HCT116 (cell line): ENCODE data around the gene C6orf132. TPM values are rescaled to one million over a fixed set of nuclear protein-coding genes. Genes with fewer than 3 reads are reported as not detected.

ENCODE experiments used
- ATAC-seq: fragments of 200-7000 bp; cut with Tn5 transposase; 2 replicates; pipeline ENCODE4 v1.9.1; 2020; ENCODE audit warnings: mild to moderate bottlenecking, moderate library complexity
- BruUV-seq: library from RNA; stranded (reverse); fragments of 400-500 nt; replicated peaks from 2 replicates; lab custom pipeline; 2021; lab: Mats Ljungman, UMichigan
- CTCF ChIA-PET: fragments of 300-600 bp; sonication (Branson Sonifier 250); formaldehyde crosslinking; loops from one replicate; lab custom pipeline; 2021; ENCODE audit warnings: antibody characterized with exemption; lab: Charles Lee
- POLR2A ChIA-PET: fragments of 300-600, 350-600 bp; sonication (Branson Sonifier 250); formaldehyde crosslinking; loops from one replicate; lab custom pipeline; 2021; ENCODE audit warnings: antibody characterized with exemption; lab: Charles Lee
- RAD21 ChIA-PET, 2 experiments: fragments of 300-600 bp; sonication (Branson Sonifier 250); formaldehyde crosslinking; loops; one replicate each; lab custom pipeline; 2023; ENCODE audit warnings: low total read pairs in 2 of 2; ENCODE audit not compliant: uncharacterized antibody in 2 of 2, unreplicated experiment in 2 of 2, low non-redundant PET in 1 of 2; lab: Charles Lee
- DNase-seq: peaks from one replicate; pipeline ENCODE4 v3.0.0-alpha.2; 2010; ENCODE audit warnings: low read depth, low spot score
- H2AFZ ChIP-seq: fragments of 200-600 bp; shearing (Covaris generic), sonication (generic); 2 replicates; pipeline ENCODE4 v1.6.1; 2017; ENCODE audit warnings: low read depth, mixed run types, mixed read lengths, antibody characterized with exemption, low read length; ENCODE audit not compliant: poor library complexity, severe bottlenecking
- H3K27ac ChIP-seq: 2 replicates; pipeline ENCODE4 v1.5.1; 2012; ENCODE audit warnings: low read depth, low read length
- H3K27me3 ChIP-seq: fragments of 200-600 bp; sonication (generic); 2 replicates; pipeline ENCODE4 v1.6.1; 2016; ENCODE audit warnings: mixed run types, low read length, mixed read lengths; ENCODE audit not compliant: insufficient read depth
- H3K36me3 ChIP-seq, 2 experiments: fragments of 200-500 bp in 1 of 2; fragments of 200-600 bp in 1 of 2; sonication (Bioruptor generic) in 1 of 2; sonication (generic) in 1 of 2; 2 replicates each; pipeline versions ENCODE4 v1.5.1 to v1.6.1; 2014 to 2016; ENCODE audit warnings: low read length in 2 of 2, inconsistent platforms in 1 of 2, mixed read lengths in 1 of 2, mixed run types in 1 of 2; ENCODE audit not compliant: insufficient read depth in 2 of 2, control insufficient read depth in 1 of 2
- H3K4me1 ChIP-seq, 2 experiments: fragments of 200-600 bp in 1 of 2; sonication (generic) in 1 of 2; 2 replicates each; pipeline versions ENCODE4 v1.5.1 to v1.6.1; 2012 to 2017; ENCODE audit warnings: low read length in 2 of 2, inconsistent platforms in 1 of 2, mild to moderate bottlenecking in 1 of 2, mixed read lengths in 1 of 2, mixed run types in 1 of 2, moderate library complexity in 1 of 2; ENCODE audit not compliant: insufficient read depth in 2 of 2, control insufficient read depth in 1 of 2
- H3K4me2 ChIP-seq: fragments of 200-600 bp; sonication (generic); 2 replicates; pipeline ENCODE4 v1.6.1; 2017; ENCODE audit warnings: mixed run types, low read length, mixed read lengths
- H3K4me3 ChIP-seq, 2 experiments: fragments of 200-600 bp in 1 of 2; sonication (generic) in 1 of 2; replicated peaks in 1 of 2; 2 replicates each; pipeline ENCODE4 v1.5.1; 2011 to 2016; ENCODE audit warnings: low read length in 2 of 2, control low read depth in 1 of 2, low read depth in 1 of 2, mild to moderate bottlenecking in 1 of 2, mixed read lengths in 1 of 2, mixed run types in 1 of 2
- H3K79me2 ChIP-seq: fragments of 200-600 bp; sonication (generic); 2 replicates; pipeline ENCODE4 v1.6.1; 2017; ENCODE audit warnings: mild to moderate bottlenecking, mixed run types, low read length, moderate library complexity, mixed read lengths; ENCODE audit not compliant: insufficient read depth
- H3K9ac ChIP-seq: fragments of 200-600 bp; sonication (generic); 2 replicates; pipeline ENCODE4 v1.6.1; 2016; ENCODE audit warnings: low read length, mixed read lengths
- H3K9me2 ChIP-seq: fragments of 200-600 bp; sonication (generic), shearing (Covaris generic); 2 replicates; pipeline ENCODE4 v1.6.1; 2017; ENCODE audit warnings: mixed run types, mild to moderate bottlenecking, moderate library complexity; ENCODE audit not compliant: insufficient read depth
- H3K9me3 ChIP-seq, 2 experiments: fragments of 200-500 bp in 1 of 2; fragments of 200-600 bp in 1 of 2; sonication (Bioruptor generic) in 1 of 2; sonication (generic) in 1 of 2; 2 replicates each; pipeline ENCODE4 v1.6.1; 2014 to 2017; ENCODE audit warnings: low read length in 2 of 2, mixed read lengths in 2 of 2, inconsistent platforms in 1 of 2, low read depth in 1 of 2, mild to moderate bottlenecking in 1 of 2, mixed run types in 1 of 2, moderate library complexity in 1 of 2; ENCODE audit not compliant: control insufficient read depth in 1 of 2, insufficient read depth in 1 of 2
- H4K20me1 ChIP-seq: fragments of 200-600 bp; sonication (generic), shearing (Covaris generic); 2 replicates; pipeline ENCODE4 v1.6.1; 2017; ENCODE audit warnings: mixed run types, mild to moderate bottlenecking, moderate library complexity; ENCODE audit not compliant: insufficient read depth
- CTCF ChIP-seq, 3 experiments: fragments of 200-600 bp in 1 of 3; sonication (generic) in 1 of 3; IDR thresholded peaks in 2 of 3; conservative IDR thresholded peaks in 1 of 3; 2 replicates each; pipeline ENCODE4 v1.5.1; 2012 to 2017; ENCODE audit warnings: low read depth in 2 of 3, low read length in 2 of 3, antibody characterized with exemption in 1 of 3, borderline replicate concordance in 1 of 3, control low read depth in 1 of 3, mild to moderate bottlenecking in 1 of 3, mixed read lengths in 1 of 3, mixed run types in 1 of 3, moderate library complexity in 1 of 3; ENCODE audit not compliant: insufficient read depth in 1 of 3
- EZH2 ChIP-seq: fragments of 200-600 bp; sonication (generic); IDR thresholded peaks from 2 replicates; pipeline ENCODE4 v1.6.1; 2017; ENCODE audit warnings: antibody characterized with exemption, mixed run types
- EZH2phosphoT487 ChIP-seq: fragments of 200-600 bp; IDR thresholded peaks from 2 replicates; pipeline ENCODE4 v1.6.1; 2018; ENCODE audit warnings: antibody characterized with exemption, borderline replicate concordance
- POLR2A ChIP-seq: IDR thresholded peaks from 2 replicates; pipeline ENCODE4 v1.7.0; 2011; ENCODE audit warnings: borderline replicate concordance; ENCODE audit not compliant: insufficient read depth, insufficient read length; ENCODE audit errors: extremely low read depth
- TCF7L2 ChIP-seq: IDR thresholded peaks from 2 replicates; pipeline ENCODE4 v1.7.0; 2011; ENCODE audit warnings: borderline replicate concordance, inconsistent platforms; ENCODE audit not compliant: insufficient read depth, insufficient read length; ENCODE audit errors: extremely low read depth
- ZNF274 ChIP-seq: fragments of 200-500 bp; sonication (Bioruptor generic); IDR thresholded peaks from 2 replicates; pipeline ENCODE4 v1.6.1; 2014; ENCODE audit warnings: mild to moderate bottlenecking, low read depth, low read length, inconsistent platforms
- intact Hi-C: fragments of 100-400 bp; cut with micrococcal nuclease; formaldehyde crosslinking; loops from 2 replicates; pipeline ENCODE4 v1.10.0; 2022
- total RNA-seq: library from RNA; stranded (reverse); gene quantifications from one replicate; pipeline ENCODE4 v1.2.1, GENCODE V29; 2021; ENCODE audit not compliant: unreplicated experiment
- TF ChIP-seq, protein P1 (sequence below): IDR thresholded peaks from 2 replicates; pipeline ENCODE4 v1.6.1; 2012; ENCODE audit warnings: low read depth

C6orf132 gene
- total RNA-seq, 1 experiment from 2014 or later, result 18.9 TPM

DNA sequence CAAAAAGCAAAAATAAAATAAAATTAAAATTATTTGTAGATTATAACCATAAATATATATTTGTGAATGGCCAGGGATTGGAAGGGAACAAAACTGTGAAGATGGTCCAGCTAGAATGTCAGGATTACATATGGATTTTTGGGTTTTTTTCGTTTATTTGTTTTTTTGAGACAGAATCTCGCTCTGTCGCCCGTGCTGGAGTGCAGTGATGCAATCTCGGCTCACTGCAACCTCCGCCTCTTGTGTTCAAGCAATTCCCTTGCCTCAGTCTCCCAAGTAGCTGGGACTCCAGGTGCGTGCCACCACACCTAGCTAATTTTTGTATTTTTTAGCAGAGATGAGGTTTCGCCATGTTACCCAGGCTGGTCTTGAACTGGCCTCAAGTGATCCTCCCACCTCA, 7.8 kb upstream of the C6orf132 start:
- peaks cover 0 to 2% of the 10 kb centered on the region in 2 experiments; a peak in 2 of 4 replicates for H3K4me1 ChIP-seq
- POLR2A ChIA-PET, result no interaction called here
- H4K20me1 ChIP-seq, result no peaks in the 10 kb centered on the region
- H3K27ac ChIP-seq, result no peak overlapping the region
- H3K9me2 ChIP-seq, result no peaks in the 10 kb centered on the region
- RAD21 ChIA-PET, result no interaction called here
- intact Hi-C loops, result no loop called here
- no peaks in the 10 kb centered on the region for H3K36me3 ChIP-seq
- CTCF ChIA-PET, result no interaction called here
- H3K27me3 ChIP-seq, result no peaks in the 10 kb centered on the region
- no peak overlapping the region for H2AFZ ChIP-seq
- H3K79me2 ChIP-seq, result no peaks in the 10 kb centered on the region
- no TSS peak for BruUV-seq
- TF ChIP-seq POLR2A (no peak), EZH2phosphoT487 (no peak), EZH2 (no peak), ZNF274 (no peak), TCF7L2 (no peak), CTCF (IDR thresholded peaks at IDR 0.05 in 2 of 3, conservative IDR thresholded peaks at IDR 0.05 in 1 of 3; ENCODE audit: borderline replicate concordance in 1 of 3, insufficient read depth in 1 of 3, low read depth in 2 of 3, low read length in 2 of 3) (no peak)
- TF ChIP-seq, protein P1, sequence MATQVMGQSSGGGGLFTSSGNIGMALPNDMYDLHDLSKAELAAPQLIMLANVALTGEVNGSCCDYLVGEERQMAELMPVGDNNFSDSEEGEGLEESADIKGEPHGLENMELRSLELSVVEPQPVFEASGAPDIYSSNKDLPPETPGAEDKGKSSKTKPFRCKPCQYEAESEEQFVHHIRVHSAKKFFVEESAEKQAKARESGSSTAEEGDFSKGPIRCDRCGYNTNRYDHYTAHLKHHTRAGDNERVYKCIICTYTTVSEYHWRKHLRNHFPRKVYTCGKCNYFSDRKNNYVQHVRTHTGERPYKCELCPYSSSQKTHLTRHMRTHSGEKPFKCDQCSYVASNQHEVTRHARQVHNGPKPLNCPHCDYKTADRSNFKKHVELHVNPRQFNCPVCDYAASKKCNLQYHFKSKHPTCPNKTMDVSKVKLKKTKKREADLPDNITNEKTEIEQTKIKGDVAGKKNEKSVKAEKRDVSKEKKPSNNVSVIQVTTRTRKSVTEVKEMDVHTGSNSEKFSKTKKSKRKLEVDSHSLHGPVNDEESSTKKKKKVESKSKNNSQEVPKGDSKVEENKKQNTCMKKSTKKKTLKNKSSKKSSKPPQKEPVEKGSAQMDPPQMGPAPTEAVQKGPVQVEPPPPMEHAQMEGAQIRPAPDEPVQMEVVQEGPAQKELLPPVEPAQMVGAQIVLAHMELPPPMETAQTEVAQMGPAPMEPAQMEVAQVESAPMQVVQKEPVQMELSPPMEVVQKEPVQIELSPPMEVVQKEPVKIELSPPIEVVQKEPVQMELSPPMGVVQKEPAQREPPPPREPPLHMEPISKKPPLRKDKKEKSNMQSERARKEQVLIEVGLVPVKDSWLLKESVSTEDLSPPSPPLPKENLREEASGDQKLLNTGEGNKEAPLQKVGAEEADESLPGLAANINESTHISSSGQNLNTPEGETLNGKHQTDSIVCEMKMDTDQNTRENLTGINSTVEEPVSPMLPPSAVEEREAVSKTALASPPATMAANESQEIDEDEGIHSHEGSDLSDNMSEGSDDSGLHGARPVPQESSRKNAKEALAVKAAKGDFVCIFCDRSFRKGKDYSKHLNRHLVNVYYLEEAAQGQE, result no peak
- H3K4me3 ChIP-seq, result no peak overlapping the region
- no peak overlapping the region for H3K9ac ChIP-seq
- no peak for ATAC-seq
- H3K4me2 ChIP-seq, result no peak overlapping the region
- no peaks in the 10 kb centered on the region for H3K9me3 ChIP-seq
- no peak for DNase-seq
